HCT116 (cell line): ENCODE results near the gene TMEM60. TPM values are rescaled to one million over a fixed set of nuclear protein-coding genes. Genes with fewer than 3 reads are reported as not detected.

Source experiments
- ATAC-seq: fragments of 200-7000 bp; cut with Tn5 transposase; 2 replicates; pipeline ENCODE4 v1.9.1; 2020; ENCODE audit warnings: mild to moderate bottlenecking, moderate library complexity
- BruUV-seq: library from RNA; stranded (reverse); fragments of 400-500 nt; replicated peaks from 2 replicates; lab custom pipeline; 2021; lab: Mats Ljungman, UMichigan
- CTCF ChIA-PET: fragments of 300-600 bp; sonication (Branson Sonifier 250); formaldehyde crosslinking; loops from one replicate; lab custom pipeline; 2021; ENCODE audit warnings: antibody characterized with exemption; lab: Charles Lee
- POLR2A ChIA-PET: fragments of 300-600, 350-600 bp; sonication (Branson Sonifier 250); formaldehyde crosslinking; loops from one replicate; lab custom pipeline; 2021; ENCODE audit warnings: antibody characterized with exemption; lab: Charles Lee
- RAD21 ChIA-PET, 2 experiments: fragments of 300-600 bp; sonication (Branson Sonifier 250); formaldehyde crosslinking; loops; one replicate each; lab custom pipeline; 2023; ENCODE audit warnings: low total read pairs in 2 of 2; ENCODE audit not compliant: uncharacterized antibody in 2 of 2, unreplicated experiment in 2 of 2, low non-redundant PET in 1 of 2; lab: Charles Lee
- DNase-seq: peaks from one replicate; pipeline ENCODE4 v3.0.0-alpha.2; 2010; ENCODE audit warnings: low read depth, low spot score
- H2AFZ ChIP-seq: fragments of 200-600 bp; shearing (Covaris generic), sonication (generic); 2 replicates; pipeline ENCODE4 v1.6.1; 2017; ENCODE audit warnings: low read depth, mixed run types, mixed read lengths, antibody characterized with exemption, low read length; ENCODE audit not compliant: poor library complexity, severe bottlenecking
- H3K27ac ChIP-seq: 2 replicates; pipeline ENCODE4 v1.5.1; 2012; ENCODE audit warnings: low read depth, low read length
- H3K27me3 ChIP-seq: fragments of 200-600 bp; sonication (generic); 2 replicates; pipeline ENCODE4 v1.6.1; 2016; ENCODE audit warnings: mixed run types, low read length, mixed read lengths; ENCODE audit not compliant: insufficient read depth
- H3K36me3 ChIP-seq, 2 experiments: fragments of 200-500 bp in 1 of 2; fragments of 200-600 bp in 1 of 2; sonication (Bioruptor generic) in 1 of 2; sonication (generic) in 1 of 2; 2 replicates each; pipeline versions ENCODE4 v1.5.1 to v1.6.1; 2014 to 2016; ENCODE audit warnings: low read length in 2 of 2, inconsistent platforms in 1 of 2, mixed read lengths in 1 of 2, mixed run types in 1 of 2; ENCODE audit not compliant: insufficient read depth in 2 of 2, control insufficient read depth in 1 of 2
- H3K4me1 ChIP-seq, 2 experiments: fragments of 200-600 bp in 1 of 2; sonication (generic) in 1 of 2; 2 replicates each; pipeline versions ENCODE4 v1.5.1 to v1.6.1; 2012 to 2017; ENCODE audit warnings: low read length in 2 of 2, inconsistent platforms in 1 of 2, mild to moderate bottlenecking in 1 of 2, mixed read lengths in 1 of 2, mixed run types in 1 of 2, moderate library complexity in 1 of 2; ENCODE audit not compliant: insufficient read depth in 2 of 2, control insufficient read depth in 1 of 2
- H3K4me2 ChIP-seq: fragments of 200-600 bp; sonication (generic); 2 replicates; pipeline ENCODE4 v1.6.1; 2017; ENCODE audit warnings: mixed run types, low read length, mixed read lengths
- H3K4me3 ChIP-seq, 2 experiments: fragments of 200-600 bp in 1 of 2; sonication (generic) in 1 of 2; replicated peaks in 1 of 2; 2 replicates each; pipeline ENCODE4 v1.5.1; 2011 to 2016; ENCODE audit warnings: low read length in 2 of 2, control low read depth in 1 of 2, low read depth in 1 of 2, mild to moderate bottlenecking in 1 of 2, mixed read lengths in 1 of 2, mixed run types in 1 of 2
- H3K79me2 ChIP-seq: fragments of 200-600 bp; sonication (generic); 2 replicates; pipeline ENCODE4 v1.6.1; 2017; ENCODE audit warnings: mild to moderate bottlenecking, mixed run types, low read length, moderate library complexity, mixed read lengths; ENCODE audit not compliant: insufficient read depth
- H3K9ac ChIP-seq: fragments of 200-600 bp; sonication (generic); 2 replicates; pipeline ENCODE4 v1.6.1; 2016; ENCODE audit warnings: low read length, mixed read lengths
- H3K9me2 ChIP-seq: fragments of 200-600 bp; sonication (generic), shearing (Covaris generic); 2 replicates; pipeline ENCODE4 v1.6.1; 2017; ENCODE audit warnings: mixed run types, mild to moderate bottlenecking, moderate library complexity; ENCODE audit not compliant: insufficient read depth
- H3K9me3 ChIP-seq, 2 experiments: fragments of 200-500 bp in 1 of 2; fragments of 200-600 bp in 1 of 2; sonication (Bioruptor generic) in 1 of 2; sonication (generic) in 1 of 2; 2 replicates each; pipeline ENCODE4 v1.6.1; 2014 to 2017; ENCODE audit warnings: low read length in 2 of 2, mixed read lengths in 2 of 2, inconsistent platforms in 1 of 2, low read depth in 1 of 2, mild to moderate bottlenecking in 1 of 2, mixed run types in 1 of 2, moderate library complexity in 1 of 2; ENCODE audit not compliant: control insufficient read depth in 1 of 2, insufficient read depth in 1 of 2
- H4K20me1 ChIP-seq: fragments of 200-600 bp; sonication (generic), shearing (Covaris generic); 2 replicates; pipeline ENCODE4 v1.6.1; 2017; ENCODE audit warnings: mixed run types, mild to moderate bottlenecking, moderate library complexity; ENCODE audit not compliant: insufficient read depth
- EGR1 ChIP-seq: IDR thresholded peaks from 2 replicates; pipeline ENCODE4 v1.6.1; 2012; ENCODE audit warnings: low read depth
- EZH2phosphoT487 ChIP-seq: fragments of 200-600 bp; IDR thresholded peaks from 2 replicates; pipeline ENCODE4 v1.6.1; 2018; ENCODE audit warnings: antibody characterized with exemption, borderline replicate concordance
- JUND ChIP-seq: IDR thresholded peaks from 2 replicates; pipeline ENCODE4 v1.6.1; 2012
- RAD21 ChIP-seq: IDR thresholded peaks from 2 replicates; pipeline ENCODE4 v1.6.1; 2012; ENCODE audit warnings: low read depth, mild to moderate bottlenecking
- SIN3A ChIP-seq: IDR thresholded peaks from 2 replicates; pipeline ENCODE4 v1.6.1; 2012; ENCODE audit warnings: low read depth
- SP1 ChIP-seq: IDR thresholded peaks from 2 replicates; pipeline ENCODE4 v1.6.1; 2012; ENCODE audit warnings: low read depth
- ZFX ChIP-seq: fragments of 450-650 bp; IDR thresholded peaks from 2 replicates; pipeline ENCODE4 v1.6.1; 2017
- intact Hi-C: fragments of 100-400 bp; cut with micrococcal nuclease; formaldehyde crosslinking; loops from 2 replicates; pipeline ENCODE4 v1.10.0; 2022
- total RNA-seq: library from RNA; stranded (reverse); gene quantifications from one replicate; pipeline ENCODE4 v1.2.1, GENCODE V29; 2021; ENCODE audit not compliant: unreplicated experiment
- TF ChIP-seq, protein P1 (sequence below), 3 experiments: fragments of 200-600 bp in 1 of 3; sonication (generic) in 1 of 3; IDR thresholded peaks in 2 of 3; conservative IDR thresholded peaks in 1 of 3; 2 replicates each; pipeline ENCODE4 v1.5.1; 2012 to 2017; ENCODE audit warnings: low read depth in 2 of 3, low read length in 2 of 3, antibody characterized with exemption in 1 of 3, borderline replicate concordance in 1 of 3, control low read depth in 1 of 3, mild to moderate bottlenecking in 1 of 3, mixed read lengths in 1 of 3, mixed run types in 1 of 3, moderate library complexity in 1 of 3; ENCODE audit not compliant: insufficient read depth in 1 of 3
- TF ChIP-seq, protein P2 (sequence below): IDR thresholded peaks from 2 replicates; pipeline ENCODE4 v1.6.1; 2011; ENCODE audit warnings: mild to moderate bottlenecking, low read length, moderate library complexity; ENCODE audit not compliant: insufficient replicate concordance; ENCODE audit errors: extremely low read depth

TMEM60 gene
- total RNA-seq, 1 experiment from 2014 or later = 10.3 TPM

DNA sequence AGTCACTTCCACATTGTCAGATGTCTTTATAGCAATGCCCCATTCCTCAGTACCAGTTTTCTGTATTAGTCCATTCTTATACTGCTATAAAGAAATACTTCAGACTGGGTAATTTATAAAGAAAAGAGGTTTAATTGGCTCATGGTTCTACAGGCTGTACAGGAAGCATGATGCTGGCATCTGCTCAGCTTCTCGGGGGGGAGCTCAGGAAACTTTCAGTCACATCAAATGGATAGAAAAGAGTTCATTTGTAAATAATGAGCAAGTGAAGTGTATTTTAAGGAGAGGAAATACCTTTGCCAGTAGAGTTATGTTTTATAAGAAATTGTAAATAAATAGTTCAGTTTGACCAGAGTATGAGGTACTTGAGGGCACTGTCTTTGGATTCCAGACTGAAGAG lies 50.5 kb downstream of the TMEM60 start:
- Histone ChIP-seq H3K27me3 (no peaks in the 10 kb centered on the region), H3K9me2 (no peaks in the 10 kb centered on the region), H3K36me3 (no peaks in the 10 kb centered on the region), H3K27ac (no peak overlapping the region), H4K20me1 (no peaks in the 10 kb centered on the region), H3K79me2 (peaks cover 19% of the 10 kb centered on the region), H3K9ac (no peak overlapping the region), H3K4me1 (no peaks in the 10 kb centered on the region), H2AFZ (no peak overlapping the region), H3K4me3 (no peak overlapping the region), H3K4me2 (no peak overlapping the region), H3K9me3 (no peaks in the 10 kb centered on the region)
- BruUV-seq = no TSS peak
- TF ChIP-seq ZFX (no peak), JUND (no peak), RAD21 (no peak), SIN3A (no peak), EGR1 (no peak), SP1 (no peak), EZH2phosphoT487 (no peak)
- TF ChIP-seq, protein P1, sequence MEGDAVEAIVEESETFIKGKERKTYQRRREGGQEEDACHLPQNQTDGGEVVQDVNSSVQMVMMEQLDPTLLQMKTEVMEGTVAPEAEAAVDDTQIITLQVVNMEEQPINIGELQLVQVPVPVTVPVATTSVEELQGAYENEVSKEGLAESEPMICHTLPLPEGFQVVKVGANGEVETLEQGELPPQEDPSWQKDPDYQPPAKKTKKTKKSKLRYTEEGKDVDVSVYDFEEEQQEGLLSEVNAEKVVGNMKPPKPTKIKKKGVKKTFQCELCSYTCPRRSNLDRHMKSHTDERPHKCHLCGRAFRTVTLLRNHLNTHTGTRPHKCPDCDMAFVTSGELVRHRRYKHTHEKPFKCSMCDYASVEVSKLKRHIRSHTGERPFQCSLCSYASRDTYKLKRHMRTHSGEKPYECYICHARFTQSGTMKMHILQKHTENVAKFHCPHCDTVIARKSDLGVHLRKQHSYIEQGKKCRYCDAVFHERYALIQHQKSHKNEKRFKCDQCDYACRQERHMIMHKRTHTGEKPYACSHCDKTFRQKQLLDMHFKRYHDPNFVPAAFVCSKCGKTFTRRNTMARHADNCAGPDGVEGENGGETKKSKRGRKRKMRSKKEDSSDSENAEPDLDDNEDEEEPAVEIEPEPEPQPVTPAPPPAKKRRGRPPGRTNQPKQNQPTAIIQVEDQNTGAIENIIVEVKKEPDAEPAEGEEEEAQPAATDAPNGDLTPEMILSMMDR (IDR thresholded peaks at IDR 0.05 in 2 of 3, conservative IDR thresholded peaks at IDR 0.05 in 1 of 3; ENCODE audit: borderline replicate concordance in 1 of 3, insufficient read depth in 1 of 3, low read depth in 2 of 3, low read length in 2 of 3) = no peak
- TF ChIP-seq, protein P2, sequence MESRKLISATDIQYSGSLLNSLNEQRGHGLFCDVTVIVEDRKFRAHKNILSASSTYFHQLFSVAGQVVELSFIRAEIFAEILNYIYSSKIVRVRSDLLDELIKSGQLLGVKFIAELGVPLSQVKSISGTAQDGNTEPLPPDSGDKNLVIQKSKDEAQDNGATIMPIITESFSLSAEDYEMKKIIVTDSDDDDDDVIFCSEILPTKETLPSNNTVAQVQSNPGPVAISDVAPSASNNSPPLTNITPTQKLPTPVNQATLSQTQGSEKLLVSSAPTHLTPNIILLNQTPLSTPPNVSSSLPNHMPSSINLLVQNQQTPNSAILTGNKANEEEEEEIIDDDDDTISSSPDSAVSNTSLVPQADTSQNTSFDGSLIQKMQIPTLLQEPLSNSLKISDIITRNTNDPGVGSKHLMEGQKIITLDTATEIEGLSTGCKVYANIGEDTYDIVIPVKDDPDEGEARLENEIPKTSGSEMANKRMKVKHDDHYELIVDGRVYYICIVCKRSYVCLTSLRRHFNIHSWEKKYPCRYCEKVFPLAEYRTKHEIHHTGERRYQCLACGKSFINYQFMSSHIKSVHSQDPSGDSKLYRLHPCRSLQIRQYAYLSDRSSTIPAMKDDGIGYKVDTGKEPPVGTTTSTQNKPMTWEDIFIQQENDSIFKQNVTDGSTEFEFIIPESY = no peak
- DNase-seq (no peak), ATAC-seq (no peak)
- ChIA-PET RAD21 (no interaction called here), POLR2A (no interaction called here), CTCF (no interaction called here)
- intact Hi-C loops = no loop called here
